Trophoblast cell (in vitro differentiated cells and primary cell): ENCODE data around the gene INO80.
"Not testable (repeated sequence)": the region's sequence is repeated elsewhere in the genome, so short reads cannot be mapped to it uniquely, and the experiment has no call there.

Experiments used
- DNase-seq, 2 donors: peaks; one replicate each; pipeline ENCODE4 v3.0.0-alpha.2; 2016
- H2AFZ ChIP-seq: 2 replicates; pipeline ENCODE4 v1.6.1; 2013; ENCODE audit warnings: low read length, moderate library complexity, mild to moderate bottlenecking; ENCODE audit not compliant: insufficient read depth, poor library complexity
- H2AK5ac ChIP-seq: 2 replicates; pipeline ENCODE4 v1.6.1; 2013; ENCODE audit warnings: mild to moderate bottlenecking, low read length
- H2BK120ac ChIP-seq: 2 replicates; pipeline ENCODE4 v1.6.1; 2013; ENCODE audit warnings: low read length, mild to moderate bottlenecking, moderate library complexity; ENCODE audit not compliant: insufficient read depth, poor library complexity
- H2BK12ac ChIP-seq: 2 replicates; pipeline ENCODE4 v1.6.1; 2013; ENCODE audit warnings: mild to moderate bottlenecking, low read length, moderate library complexity
- H2BK5ac ChIP-seq: 2 replicates; pipeline ENCODE4 v1.6.1; 2013; ENCODE audit warnings: low read length, low read depth, moderate library complexity, mild to moderate bottlenecking; ENCODE audit not compliant: poor library complexity
- H3K14ac ChIP-seq: 2 replicates; pipeline ENCODE4 v1.6.1; 2013; ENCODE audit warnings: mild to moderate bottlenecking, low read length
- H3K18ac ChIP-seq: 2 replicates; pipeline ENCODE4 v1.6.1; 2013; ENCODE audit warnings: mild to moderate bottlenecking, low read length
- H3K23ac ChIP-seq: 2 replicates; pipeline ENCODE4 v1.6.1; 2013; ENCODE audit warnings: low read length
- H3K27ac ChIP-seq: 2 replicates; pipeline ENCODE4 v1.5.1; 2013; ENCODE audit warnings: low read depth, mild to moderate bottlenecking, inconsistent platforms, low read length, moderate library complexity
- H3K27me3 ChIP-seq: 2 replicates; pipeline ENCODE4 v1.6.1; 2013; ENCODE audit warnings: inconsistent platforms, mild to moderate bottlenecking, low read length, moderate library complexity; ENCODE audit not compliant: insufficient read depth
- H3K36me3 ChIP-seq, 2 experiments: 1 replicate in 1 of 2; 2 replicates in 1 of 2; pipeline ENCODE4 v1.6.1; 2013; ENCODE audit warnings: low read length in 2 of 2, mild to moderate bottlenecking in 2 of 2, moderate library complexity in 1 of 2; ENCODE audit not compliant: insufficient read depth in 2 of 2, control insufficient read depth in 1 of 2
- H3K4ac ChIP-seq: 2 replicates; pipeline ENCODE4 v1.6.1; 2013; ENCODE audit warnings: low read depth, mild to moderate bottlenecking, low read length, moderate library complexity
- H3K4me1 ChIP-seq, 2 experiments: 1 replicate in 1 of 2; 2 replicates in 1 of 2; pipeline ENCODE4 v1.6.1; 2013; ENCODE audit warnings: low read length in 2 of 2, mild to moderate bottlenecking in 2 of 2, moderate library complexity in 1 of 2; ENCODE audit not compliant: insufficient read depth in 2 of 2, control insufficient read depth in 1 of 2
- H3K4me2 ChIP-seq: 2 replicates; pipeline ENCODE4 v1.6.1; 2013; ENCODE audit warnings: inconsistent platforms, mild to moderate bottlenecking, low read length, moderate library complexity
- H3K4me3 ChIP-seq: 2 replicates; pipeline ENCODE4 v1.5.1; 2013; ENCODE audit warnings: mild to moderate bottlenecking, low read depth, low read length, inconsistent platforms
- H3K79me1 ChIP-seq: one replicate; pipeline ENCODE4 v1.6.1; 2013; ENCODE audit warnings: low read length
- H3K79me2 ChIP-seq: 2 replicates; pipeline ENCODE4 v1.6.1; 2013; ENCODE audit warnings: low read length, mild to moderate bottlenecking; ENCODE audit not compliant: control insufficient read depth, insufficient read depth, poor library complexity
- H3K9ac ChIP-seq: 2 replicates; pipeline ENCODE4 v1.6.1; 2013; ENCODE audit warnings: mild to moderate bottlenecking, low read length
- H3K9me3 ChIP-seq: 2 replicates; pipeline ENCODE4 v1.6.1; 2013; ENCODE audit warnings: low read depth, mild to moderate bottlenecking, control low read depth, inconsistent platforms, low read length; ENCODE audit not compliant: insufficient read depth
- H4K12ac ChIP-seq: 2 replicates; pipeline ENCODE4 v1.6.1; 2013; ENCODE audit warnings: low read depth, mild to moderate bottlenecking, low read length, moderate library complexity
- H4K8ac ChIP-seq: 2 replicates; pipeline ENCODE4 v1.6.1; 2013; ENCODE audit warnings: low read depth, mild to moderate bottlenecking, low read length, moderate library complexity
- H4K91ac ChIP-seq: one replicate; pipeline ENCODE4 v1.6.1; 2013; ENCODE audit warnings: low read depth, mild to moderate bottlenecking, low read length, moderate library complexity
- WGBS: extraction: QIAGEN DNeasy Blood & Tissue Kit; methylation state at CpG from one replicate; pipeline ENCODE4 v1.1.7; 2013; ENCODE audit warnings: missing lambda C conversion rate; ENCODE audit not compliant: insufficient read length, insufficient coverage; ENCODE audit errors: extremely low coverage; 5-methylcytosine and 5-hydroxymethylcytosine counted together

The INO80 gene

GRCh38 chr15:40954158-40954848 lies 161.8 kb downstream of the INO80 start:
- H2BK12ac ChIP-seq, H3K79me1 ChIP-seq, H4K8ac ChIP-seq, H3K36me3 ChIP-seq, H3K9me3 ChIP-seq, H3K4ac ChIP-seq, H2BK5ac ChIP-seq, H3K4me3 ChIP-seq, H3K79me2 ChIP-seq, H3K18ac ChIP-seq, H3K23ac ChIP-seq, H4K12ac ChIP-seq, H3K9ac ChIP-seq, H3K14ac ChIP-seq, DNase-seq, H3K27ac ChIP-seq, H2AFZ ChIP-seq, H4K91ac ChIP-seq, H2BK120ac ChIP-seq, H2AK5ac ChIP-seq, H3K27me3 ChIP-seq: not testable (repeated sequence)
- H3K4me2 ChIP-seq = peak overlapping the region; percentile 94
- no CpG with 5 or more reads among the region's 8 CpGs for WGBS
- H3K4me1 ChIP-seq = peaks cover 5 to 12% of the 10 kb centered on the region in 2 experiments

- Histone ChIP-seq H3K9me3 (no peaks in the 10 kb centered on the region), H2AFZ (peak overlapping the region; percentile 55), H3K4me3 (peak overlapping the region; percentile 76), H3K36me3 (no peaks in the 10 kb centered on the region), H3K14ac (peak overlapping the region; percentile 64), H3K79me2 (peaks cover 7% of the 10 kb centered on the region), H3K27ac (no peak overlapping the region), H3K4me1 (peaks cover 5 to 12% of the 10 kb centered on the region in 2 experiments), H3K9ac (no peak overlapping the region), H4K91ac (peak overlapping the region; percentile 79), H3K23ac (no peak overlapping the region), H4K12ac (peak overlapping the region; percentile 32), H3K27me3 (no peaks in the 10 kb centered on the region), H3K18ac (peak overlapping the region; percentile 63), H2AK5ac (no peak overlapping the region), H4K8ac (peak overlapping the region; percentile 88), H3K4me2 (peak overlapping the region; percentile 94), H3K79me1 (peaks cover 8% of the 10 kb centered on the region), H2BK5ac (peak overlapping the region; percentile 2), H3K4ac (no peak overlapping the region), H2BK120ac (peak overlapping the region; percentile 19), H2BK12ac (no peak overlapping the region)
- whole genome bisulfite sequencing = no CpG with 5 or more reads among the region's 17 CpGs
- DNase-seq = no peak
These were observed 162.4 kb downstream of the INO80 start for GRCh38 chr15:40953713-40954074.

- peak within 1 kb of the TSS; percentile 63 for H3K18ac ChIP-seq
- H3K79me2 ChIP-seq = peaks cover 7% of the 10 kb centered on the region
- peak within 1 kb of the TSS; percentile 45 for H4K12ac ChIP-seq
- no CpG with 5 or more reads among the region's 72 CpGs for WGBS
- peak within 1 kb of the TSS; percentile 88 for H4K8ac ChIP-seq
- peak within 1 kb of the TSS; percentile 76 for H3K4me3 ChIP-seq
- H2AFZ ChIP-seq = peak within 1 kb of the TSS; percentile 64
- peak within 1 kb of the TSS; percentile 64 for H3K14ac ChIP-seq
- no peak within 1 kb of the TSS for H2AK5ac ChIP-seq
- H3K4me2 ChIP-seq = peak within 1 kb of the TSS; percentile 94
- peak within 1 kb of the TSS; percentile 2 for H2BK5ac ChIP-seq
- H3K27ac ChIP-seq = no peak within 1 kb of the TSS
- no peaks in the 10 kb centered on the region for H3K27me3 ChIP-seq
- H4K91ac ChIP-seq = peak within 1 kb of the TSS; percentile 82
- H3K9me3 ChIP-seq = no peaks in the 10 kb centered on the region
- H3K9ac ChIP-seq = peak within 1 kb of the TSS; percentile 13
- H3K36me3 ChIP-seq = no peaks in the 10 kb centered on the region
- H2BK12ac ChIP-seq = no peak within 1 kb of the TSS
- peak; percentile 52 to 76 for DNase-seq
- peaks cover 5 to 12% of the 10 kb centered on the region in 2 experiments for H3K4me1 ChIP-seq
- H3K23ac ChIP-seq = no peak within 1 kb of the TSS
- peak within 1 kb of the TSS; percentile 10 for H3K4ac ChIP-seq
- peak within 1 kb of the TSS; percentile 19 for H2BK120ac ChIP-seq
- H3K79me1 ChIP-seq = peaks cover 8% of the 10 kb centered on the region
These were observed 163.0 kb downstream of the INO80 start, which contains the start of gene CHAC1 for GRCh38 chr15:40952901-40953712. CHAC1 (plus strand) TSS chr15:40953471; CDS start chr15:40953584, 113 bp downstream.

GRCh38 chr15:40952301-40952900 lies 163.7 kb downstream of the INO80 start:
- Histone ChIP-seq H3K4me3 (peak overlapping the region; percentile 70), H3K9me3 (no peaks in the 10 kb centered on the region), H3K18ac (peak overlapping the region; percentile 38), H3K79me1 (peaks cover 8% of the 10 kb centered on the region), H4K8ac (peak overlapping the region; percentile 44), H3K4ac (no peak overlapping the region), H2BK12ac (no peak overlapping the region), H3K4me2 (peak overlapping the region; percentile 94), H3K36me3 (no peaks in the 10 kb centered on the region), H2AK5ac (no peak overlapping the region), H2BK120ac (peak overlapping the region; percentile 9), H3K23ac (no peak overlapping the region), H3K27me3 (no peaks in the 10 kb centered on the region), H4K91ac (peak overlapping the region; percentile 82), H2BK5ac (no peak overlapping the region), H3K79me2 (peaks cover 7% of the 10 kb centered on the region), H3K27ac (no peak overlapping the region), H3K14ac (peak overlapping the region; percentile 38), H3K4me1 (peaks cover 5 to 12% of the 10 kb centered on the region in 2 experiments), H3K9ac (peak overlapping the region; percentile 13), H4K12ac (peak overlapping the region; percentile 45), H2AFZ (peak overlapping the region; percentile 64)
- DNase-seq = no peak
- WGBS = no CpG with 5 or more reads among the region's 23 CpGs
